Stomach (tissue), 9 donors: ENCODE results near the gene TIAL1. TPM values are rescaled to one million over a fixed set of nuclear protein-coding genes. Genes with fewer than 3 reads are reported as not detected.
"Not testable (repeated sequence)": the region's sequence is repeated elsewhere in the genome, so short reads cannot be mapped to it uniquely, and the experiment has no call there.

ENCODE experiments used
- DNase-seq, 2 donors: peaks; one replicate each; pipeline versions ENCODE4 v3.0.0 to v3.0.0-alpha.2; 2013 to 2019
- H3K27ac ChIP-seq, 5 donors: fragments of 200-600 bp in 4 of 5; sonication (generic) in 4 of 5; one replicate each; pipeline ENCODE4 v1.5.1; 2013 to 2019; ENCODE audit warnings: mild to moderate bottlenecking in 1 of 5, moderate library complexity in 1 of 5
- H3K27me3 ChIP-seq, 3 donors: fragments of 200-600 bp; sonication (generic); one replicate each; pipeline ENCODE4 v1.5.1; 2017 to 2019; ENCODE audit warnings: mixed run types in 1 of 3
- H3K36me3 ChIP-seq, 4 donors: fragments of 200-600 bp; sonication (generic); 1 replicate in 3 of 4; 2 replicates in 1 of 4; pipeline ENCODE4 v1.5.1; 2016 to 2019
- H3K4me1 ChIP-seq, 4 donors: fragments of 200-600 bp; sonication (generic); one replicate each; pipeline ENCODE4 v1.5.1; 2016 to 2019
- H3K4me3 ChIP-seq, 4 donors: fragments of 200-600 bp; sonication (generic) in 3 of 4; one replicate each; pipeline ENCODE4 v1.5.1; 2016 to 2019; ENCODE audit warnings: mild to moderate bottlenecking in 1 of 4
- H3K9me3 ChIP-seq, 4 donors: fragments of 200-600 bp; sonication (generic); one replicate each; pipeline ENCODE4 v1.5.1; 2016 to 2019
- CTCF ChIP-seq, 7 experiments: fragments of 450-650 bp in 4 of 7; fragments of 200-600 bp in 3 of 7; sonication (generic) in 3 of 7; IDR thresholded peaks; one replicate each; pipeline ENCODE4 v1.5.1; 2016 to 2019; ENCODE audit warnings: antibody characterized with exemption in 7 of 7, control low read depth in 2 of 7, mild to moderate bottlenecking in 1 of 7
- EP300 ChIP-seq: sonication (generic); formaldehyde crosslinking; IDR thresholded peaks from one replicate; pipeline ENCODE4 v1.6.1; 2017; ENCODE audit warnings: antibody characterized with exemption
- POLR2A ChIP-seq, 4 donors: fragments of 450-650 bp; IDR thresholded peaks; one replicate each; pipeline ENCODE4 v1.6.1; 2016; ENCODE audit warnings: antibody characterized with exemption in 4 of 4, control low read depth in 2 of 4, mild to moderate bottlenecking in 1 of 4, moderate library complexity in 1 of 4
- POLR2AphosphoS5 ChIP-seq, 3 donors: sonication (generic); formaldehyde crosslinking; IDR thresholded peaks; one replicate each; pipeline ENCODE4 v1.6.1; 2016; ENCODE audit warnings: antibody characterized with exemption in 3 of 3
- WGBS, 5 donors: extraction: QIAGEN DNeasy Blood & Tissue Kit in 3 of 5; methylation state at CpG; one replicate each; pipeline versions ENCODE4 v1.1.5 to v1.1.7; 2013 to 2018; 5-methylcytosine and 5-hydroxymethylcytosine counted together
- intact Hi-C: fragments of 100-400 bp; cut with DNase I; formaldehyde crosslinking; loops from one replicate; pipeline ENCODE4 v1.15.1; 2023; ENCODE audit warnings: low total_unique reads
- polyA plus RNA-seq, 3 donors: library from polyadenylated mRNA; stranded (reverse); fragments of 200-250 nt; gene quantifications; one replicate each; pipeline ENCODE4 v1.2.3, GENCODE V29; 2013
- total RNA-seq, 5 donors: library from RNA; depleted of rRNA; stranded (reverse); fragments of >200 nt; gene quantifications; one replicate each; pipeline versions ENCODE4 v1.1.0 to v1.2.3, GENCODE V29; 2014 to 2016
- donor health status: healthy with polysubstance abuse.
- donor health status: Bipolar disorder and iron deficiency.
- donor health status: healthy.

Gene TIAL1
- total and polyA plus RNA-seq, 8 donors = 22.6 to 140 (median 43.7) TPM

DNA sequence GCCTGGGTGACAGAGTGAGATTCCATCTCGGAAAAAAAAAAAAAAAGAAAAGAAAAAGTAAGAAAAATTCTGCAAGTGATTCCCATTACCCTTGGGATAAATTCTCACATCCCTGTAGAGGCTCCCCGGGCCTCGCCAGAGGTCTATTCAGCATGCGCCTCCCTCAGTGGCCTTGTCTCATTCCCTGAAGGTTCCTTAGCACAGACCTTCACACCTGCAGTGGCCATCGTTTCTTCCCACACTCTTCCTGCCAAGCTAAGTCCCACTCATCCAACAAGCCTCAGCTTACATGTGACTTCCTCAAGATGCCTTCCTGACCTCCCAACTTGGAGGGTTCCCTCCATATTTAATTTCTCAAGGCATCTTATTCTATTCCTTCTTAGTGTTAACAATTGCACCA, 33.5 kb upstream of the TIAL1 start:
- Histone ChIP-seq H3K4me1 (no peaks in the 10 kb centered on the region), H3K36me3 (no peaks in the 10 kb centered on the region), H3K27me3 (no peaks in the 10 kb centered on the region), H3K4me3 (no peak overlapping the region), H3K9me3 (no peaks in the 10 kb centered on the region), H3K27ac (no peak overlapping the region)
- intact Hi-C loops = no loop called here
- TF ChIP-seq POLR2AphosphoS5 (IDR thresholded peaks at IDR 0.05) (no peak), CTCF (IDR thresholded peaks at IDR 0.05) (no peak), POLR2A (IDR thresholded peaks at IDR 0.05) (no peak), EP300 (no peak)
- WGBS, 5 donors = 81 to 91% (median 88%) methylated on average over 5 of the region's 5 CpGs
- DNase-seq = no peak

GRCh38 chr10:119625570-119626280, 29.0 kb upstream of the TIAL1 start:
- WGBS, 5 donors = 93 to 97% (median 96%) methylated on average over 6 of the region's 6 CpGs
- Histone ChIP-seq H3K4me3 (no peak overlapping the region), H3K9me3 (no peaks in the 10 kb centered on the region), H3K27ac (no peak overlapping the region), H3K36me3 (no peaks in the 10 kb centered on the region), H3K27me3 (no peaks in the 10 kb centered on the region), H3K4me1 (no peaks in the 10 kb centered on the region)
- DNase-seq = no peak
- TF ChIP-seq POLR2A (IDR thresholded peaks at IDR 0.05) (no peak), EP300 (no peak), CTCF (IDR thresholded peaks at IDR 0.05) (no peak), POLR2AphosphoS5 (IDR thresholded peaks at IDR 0.05) (no peak)
- intact Hi-C loops = no loop called here

GRCh38 chr10:119621078-119621384, 24.3 kb upstream of the TIAL1 start:
- 67 to 84% (median 73%) methylated on average over 3 of the region's 3 CpGs for WGBS, 5 donors
- H3K27me3 ChIP-seq = no peaks in the 10 kb centered on the region
- no peaks in the 10 kb centered on the region for H3K9me3 ChIP-seq
- no peak overlapping the region for H3K4me3 ChIP-seq
- no peak overlapping the region for H3K27ac ChIP-seq
- H3K4me1 ChIP-seq = peaks cover 0 to 17% (median 5%) of the 10 kb centered on the region in 4 donors
- no peaks in the 10 kb centered on the region for H3K36me3 ChIP-seq
- TF ChIP-seq POLR2AphosphoS5 (IDR thresholded peaks at IDR 0.05) (no peak), CTCF (IDR thresholded peaks at IDR 0.05) (no peak), EP300 (no peak), POLR2A (IDR thresholded peaks at IDR 0.05) (no peak)
- intact Hi-C loops = no loop called here
- no peak for DNase-seq

- Histone ChIP-seq H3K36me3 (no peaks in the 10 kb centered on the region), H3K4me1 (peaks cover 0 to 17% (median 5%) of the 10 kb centered on the region in 4 donors), H3K4me3 (no peak overlapping the region), H3K9me3 (no peaks in the 10 kb centered on the region), H3K27ac (no peak overlapping the region), H3K27me3 (no peaks in the 10 kb centered on the region)
- TF ChIP-seq EP300 = no peak
- TF ChIP-seq CTCF (IDR thresholded peaks at IDR 0.05) = no peak
- TF ChIP-seq POLR2AphosphoS5 (IDR thresholded peaks at IDR 0.05) = no peak
- TF ChIP-seq POLR2A (IDR thresholded peaks at IDR 0.05) = no peak
- intact Hi-C loops = no loop called here
- WGBS, 5 donors = 77 to 84% (median 82%) methylated on average over 7 to 10 of the region's 10 CpGs
- peak in 1 of 2 donors; percentile 20 for DNase-seq
These were observed 23.7 kb upstream of the TIAL1 start for GRCh38 chr10:119620241-119621077.

GRCh38 chr10:119619811-119620210, 23.0 kb upstream of the TIAL1 start:
- H3K9me3 ChIP-seq, H3K27ac ChIP-seq, H3K4me3 ChIP-seq, H3K27me3 ChIP-seq, intact Hi-C loops, H3K36me3 ChIP-seq, DNase-seq: not testable (repeated sequence)
- H3K4me1 ChIP-seq = peaks cover 0 to 17% (median 5%) of the 10 kb centered on the region in 4 donors
- 95 to 97% (median 96%) methylated on average over 8 of the region's 8 CpGs for WGBS, 5 donors
